Measurements from ENCODE around the gene MOB3B. TPM values are rescaled to one million over a fixed set of nuclear protein-coding genes. Genes with fewer than 3 reads are reported as not detected.
"Not testable (repeated sequence)": the region's sequence is repeated elsewhere in the genome, so short reads cannot be mapped to it uniquely, and the experiment has no call there.

MOB3B gene
- total RNA-seq, 2 donors from 2014 or later = 0.11 to 0.59 TPM

DNA sequence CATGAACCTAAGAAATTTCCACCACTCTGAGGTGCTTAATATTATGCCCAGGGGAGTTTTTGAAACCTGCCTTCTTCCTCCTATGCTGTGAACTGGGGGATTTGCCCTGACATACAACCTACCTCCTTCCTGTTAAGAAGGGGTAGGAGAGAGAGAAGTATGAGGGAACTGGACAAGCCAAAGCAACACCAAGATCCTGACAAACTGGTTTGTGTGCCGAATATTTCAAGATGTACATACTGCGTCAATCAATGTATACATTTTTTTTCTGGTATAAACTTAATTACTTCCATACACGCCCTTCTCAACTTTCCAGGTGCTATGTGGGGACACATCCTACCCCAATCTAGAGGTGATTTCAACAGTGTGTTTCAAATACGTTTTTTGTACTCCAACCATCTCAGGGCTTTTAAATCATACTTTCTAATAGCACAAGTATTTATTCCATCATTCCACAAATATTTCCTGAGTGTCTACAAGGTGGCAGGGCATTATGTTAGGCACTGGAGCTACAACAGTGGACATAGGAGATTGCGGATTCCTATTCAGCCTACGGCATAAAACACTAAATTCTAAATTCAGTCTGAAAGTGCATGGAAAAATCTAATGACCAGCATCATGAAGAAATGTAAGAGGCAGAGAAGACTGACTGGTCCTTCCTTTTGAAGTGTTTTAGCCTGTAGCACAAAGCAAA, 75.6 kb downstream of the MOB3B start:
- Mint-ChIP-seq H3K27me3 (peaks cover 2 to 9% of the 10 kb centered on the region in 2 donors), H3K9me3 (peaks cover 6% of the 10 kb centered on the region), H3K27ac (no peak overlapping the region), H3K36me3 (no peaks in the 10 kb centered on the region), H3K4me3 (no peak overlapping the region), H3K4me1 (ENCODE audit: low read depth in 2 of 2) (no peaks in the 10 kb centered on the region)
- ATAC-seq = no peak
- DNase-seq (ENCODE audit: low spot score) = no peak

- peaks cover 6% of the 10 kb centered on the region for H3K9me3 Mint-ChIP-seq
- H3K27me3 Mint-ChIP-seq = peaks cover 2 to 8% of the 10 kb centered on the region in 2 donors
- no peak overlapping the region for H3K4me3 Mint-ChIP-seq
- H3K27ac Mint-ChIP-seq = no peak overlapping the region
- H3K4me1 Mint-ChIP-seq (ENCODE audit: low read depth in 2 of 2) = no peaks in the 10 kb centered on the region
- no peak for ATAC-seq
- DNase-seq (ENCODE audit: low spot score) = no peak
- H3K36me3 Mint-ChIP-seq = no peaks in the 10 kb centered on the region
These were observed 78.3 kb downstream of the MOB3B start for GRCh38 chr9:27451207-27451797.

DNA sequence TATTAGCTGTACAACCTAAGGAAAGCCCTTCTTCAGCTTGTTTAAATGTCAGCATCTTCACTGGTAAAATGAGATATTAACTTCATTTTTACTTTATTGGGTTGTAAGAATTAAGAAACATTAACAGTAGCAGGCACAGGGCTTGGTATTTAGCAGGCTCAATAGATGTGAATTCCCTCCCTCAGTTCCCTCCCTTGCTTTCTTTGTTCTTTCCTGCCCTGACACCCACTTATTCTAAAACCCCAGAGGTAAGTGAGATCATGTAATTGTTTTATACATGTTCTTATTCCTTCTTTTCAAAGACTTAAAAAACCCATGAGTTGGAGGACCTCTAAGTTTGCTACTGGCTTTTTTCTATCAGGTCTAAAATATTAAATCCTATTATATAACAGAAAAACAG, 78.9 kb downstream of the MOB3B start:
- H3K9me3 Mint-ChIP-seq = peaks cover 3% of the 10 kb centered on the region
- H3K4me1 Mint-ChIP-seq (ENCODE audit: low read depth in 2 of 2) = no peaks in the 10 kb centered on the region
- peaks cover 0 to 8% of the 10 kb centered on the region in 2 donors for H3K27me3 Mint-ChIP-seq
- no peak overlapping the region for H3K4me3 Mint-ChIP-seq
- DNase-seq (ENCODE audit: low spot score) = no peak
- H3K36me3 Mint-ChIP-seq = no peaks in the 10 kb centered on the region
- no peak overlapping the region for H3K27ac Mint-ChIP-seq
- no peak for ATAC-seq

DNA sequence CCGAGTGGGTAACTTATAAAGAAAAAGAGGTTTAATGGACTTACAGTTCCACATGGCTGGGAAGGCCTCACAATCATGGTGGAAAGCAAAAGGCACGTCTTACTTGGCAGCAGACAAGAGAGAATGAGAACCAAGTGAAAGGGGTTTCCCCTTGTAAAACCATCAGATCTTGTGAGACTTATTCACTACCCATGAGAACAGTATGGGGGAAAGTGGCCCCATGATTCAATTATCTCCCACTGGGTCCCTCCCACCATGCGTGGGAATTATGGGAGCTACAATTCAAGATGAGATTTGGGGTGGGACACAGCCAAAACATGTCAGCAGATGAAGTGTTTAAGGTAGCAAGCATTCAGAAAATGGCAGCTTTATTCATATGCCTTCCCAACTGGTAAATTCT, 81.3 kb downstream of the MOB3B start:
- not testable (repeated sequence) for H3K9me3 Mint-ChIP-seq; H3K4me1 Mint-ChIP-seq (ENCODE audit: low read depth in 2 of 2); DNase-seq (ENCODE audit: low spot score); H3K36me3 Mint-ChIP-seq; H3K27ac Mint-ChIP-seq; ATAC-seq; H3K4me3 Mint-ChIP-seq
- H3K27me3 Mint-ChIP-seq = peaks cover 0 to 14% of the 10 kb centered on the region in 2 donors

GRCh38 chr9:27447031-27447683, 82.5 kb downstream of the MOB3B start:
- no peak for DNase-seq (ENCODE audit: low spot score)
- H3K4me3 Mint-ChIP-seq = no peak overlapping the region
- H3K27me3 Mint-ChIP-seq = peaks cover 0 to 17% of the 10 kb centered on the region in 2 donors
- peaks cover 3% of the 10 kb centered on the region for H3K9me3 Mint-ChIP-seq
- no peaks in the 10 kb centered on the region for H3K4me1 Mint-ChIP-seq (ENCODE audit: low read depth in 2 of 2)
- no peak overlapping the region for H3K27ac Mint-ChIP-seq
- no peaks in the 10 kb centered on the region for H3K36me3 Mint-ChIP-seq
- no peak for ATAC-seq

GRCh38 chr9:27445688-27446087, 83.9 kb downstream of the MOB3B start:
- DNase-seq (ENCODE audit: low spot score) = no peak

DNA sequence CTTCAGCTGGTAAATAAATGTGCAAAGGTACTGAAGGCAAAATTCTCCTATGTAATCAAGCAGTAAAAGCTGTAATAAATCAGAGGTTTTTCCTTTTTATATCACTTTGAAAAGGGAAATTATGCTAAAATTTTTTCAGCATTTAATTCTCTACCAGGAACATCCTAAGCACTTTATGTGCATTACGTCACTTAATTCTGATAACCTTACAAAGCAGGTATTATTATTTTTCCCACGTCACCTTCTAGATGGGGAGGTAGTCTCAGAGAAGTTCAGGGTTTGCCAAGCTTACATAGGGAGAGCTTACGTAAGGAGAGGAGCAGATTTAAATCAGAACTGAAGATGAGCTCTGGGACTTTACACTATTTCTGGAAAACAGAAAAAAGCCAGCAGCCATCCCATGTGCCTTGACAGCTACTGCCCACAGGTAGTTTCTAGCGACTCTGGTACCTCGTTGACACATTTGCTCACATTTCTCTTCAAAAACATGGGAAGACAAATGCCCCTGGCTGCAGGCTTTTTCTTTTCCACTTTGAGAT, 84.5 kb downstream of the MOB3B start:
- no peak for DNase-seq (ENCODE audit: low spot score)
- no peak overlapping the region for H3K27ac Mint-ChIP-seq
- peaks cover 0 to 4% of the 10 kb centered on the region in 2 donors for H3K4me1 Mint-ChIP-seq (ENCODE audit: low read depth in 2 of 2)
- peaks cover 3% of the 10 kb centered on the region for H3K9me3 Mint-ChIP-seq
- no peaks in the 10 kb centered on the region for H3K36me3 Mint-ChIP-seq
- peaks cover 0 to 9% of the 10 kb centered on the region in 2 donors for H3K27me3 Mint-ChIP-seq
- ATAC-seq = no peak
- no peak overlapping the region for H3K4me3 Mint-ChIP-seq

More at GRCh38 chr9:27445688-27446087, 83.9 kb downstream of the MOB3B start:
- Mint-ChIP-seq H3K27me3 (peaks cover 0 to 9% of the 10 kb centered on the region in 2 donors), H3K4me3 (no peak overlapping the region), H3K4me1 (ENCODE audit: low read depth in 2 of 2) (peaks cover 0 to 4% of the 10 kb centered on the region in 2 donors), H3K36me3 (no peaks in the 10 kb centered on the region), H3K27ac (no peak overlapping the region), H3K9me3 (peaks cover 3% of the 10 kb centered on the region)
- ATAC-seq = no peak

- H3K36me3 Mint-ChIP-seq = no peaks in the 10 kb centered on the region
- peaks cover 0 to 9% of the 10 kb centered on the region in 2 donors for H3K27me3 Mint-ChIP-seq
- ATAC-seq (no peak), DNase-seq (ENCODE audit: low spot score) (no peak)
- H3K4me1 Mint-ChIP-seq (ENCODE audit: low read depth in 2 of 2) = peaks cover 0 to 4% of the 10 kb centered on the region in 2 donors
- no peak overlapping the region for H3K27ac Mint-ChIP-seq
- peaks cover 3% of the 10 kb centered on the region for H3K9me3 Mint-ChIP-seq
- H3K4me3 Mint-ChIP-seq = no peak overlapping the region
These were observed 87.2 kb downstream of the MOB3B start for GRCh38 chr9:27442464-27442863.

GRCh38 chr9:27441741-27442070, 87.9 kb downstream of the MOB3B start:
- no peak overlapping the region for H3K4me3 Mint-ChIP-seq
- peaks cover 0 to 4% of the 10 kb centered on the region in 2 donors for H3K4me1 Mint-ChIP-seq (ENCODE audit: low read depth in 2 of 2)
- peak; percentile 43 to 56 for ATAC-seq
- H3K27me3 Mint-ChIP-seq = peaks cover 0 to 9% of the 10 kb centered on the region in 2 donors
- H3K27ac Mint-ChIP-seq = no peak overlapping the region
- peaks cover 3% of the 10 kb centered on the region for H3K9me3 Mint-ChIP-seq
- no peaks in the 10 kb centered on the region for H3K36me3 Mint-ChIP-seq
- DNase-seq (ENCODE audit: low spot score) = no peak

DNA sequence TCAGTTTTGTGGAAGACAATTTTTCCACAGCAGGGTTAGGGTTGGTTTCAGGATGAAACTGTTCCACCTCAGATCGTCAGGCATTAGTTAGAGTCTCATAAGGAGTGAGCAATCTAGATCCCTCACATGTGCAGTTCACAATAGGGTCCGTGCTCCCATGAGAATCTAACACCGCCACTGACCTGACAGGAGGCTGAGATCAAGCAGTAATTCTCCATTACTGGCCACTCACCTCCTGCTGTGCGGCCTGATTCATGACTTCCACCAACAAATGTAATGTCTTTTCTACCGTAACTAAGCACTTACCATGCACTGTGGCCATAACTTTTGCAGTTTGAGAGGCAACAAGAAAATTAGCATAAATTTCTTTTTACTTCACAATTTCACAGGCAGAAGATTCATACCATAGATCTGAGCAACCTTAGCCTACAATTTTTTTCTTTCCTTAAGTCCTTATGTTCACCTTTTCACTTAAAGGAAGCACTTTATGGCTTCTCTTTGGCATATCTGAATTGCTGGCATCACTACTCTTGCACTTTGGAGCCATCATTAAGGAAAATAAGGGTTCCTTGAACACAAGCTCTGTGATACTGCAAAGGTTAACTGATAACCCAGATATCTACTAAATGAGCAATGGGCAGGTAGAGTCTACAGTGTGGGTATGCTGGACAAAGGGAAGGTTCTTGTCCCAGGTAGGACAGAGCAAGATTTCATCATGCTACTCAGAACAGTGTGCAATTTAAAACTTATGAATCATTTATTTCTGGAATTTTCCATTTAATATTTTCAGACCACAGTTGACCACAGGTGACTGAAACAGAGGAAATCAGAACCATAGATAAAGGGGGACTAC, 88.5 kb downstream of the MOB3B start:
- Mint-ChIP-seq H3K36me3 (no peaks in the 10 kb centered on the region), H3K4me1 (ENCODE audit: low read depth in 2 of 2) (peaks cover 0 to 4% of the 10 kb centered on the region in 2 donors), H3K9me3 (peaks cover 3% of the 10 kb centered on the region), H3K27ac (no peak overlapping the region), H3K4me3 (no peak overlapping the region), H3K27me3 (peaks cover 0 to 9% of the 10 kb centered on the region in 2 donors)
- ATAC-seq (peak in 1 of 2 donors; percentile 24), DNase-seq (ENCODE audit: low spot score) (no peak)

- H3K27ac Mint-ChIP-seq = no peak overlapping the region
- DNase-seq (ENCODE audit: low spot score) (no peak), ATAC-seq (no peak)
- H3K4me1 Mint-ChIP-seq (ENCODE audit: low read depth in 2 of 2) = peaks cover 0 to 4% of the 10 kb centered on the region in 2 donors
- no peak overlapping the region for H3K4me3 Mint-ChIP-seq
- H3K36me3 Mint-ChIP-seq = no peaks in the 10 kb centered on the region
- H3K27me3 Mint-ChIP-seq = peaks cover 2 to 15% of the 10 kb centered on the region in 2 donors
- H3K9me3 Mint-ChIP-seq = peaks cover 5% of the 10 kb centered on the region
These were observed 91.1 kb downstream of the MOB3B start for GRCh38 chr9:27438522-27438921.

GRCh38 chr9:27437652-27438373, 91.8 kb downstream of the MOB3B start:
- ATAC-seq (no peak), DNase-seq (ENCODE audit: low spot score) (no peak)
- no peaks in the 10 kb centered on the region for H3K36me3 Mint-ChIP-seq
- peaks cover 5% of the 10 kb centered on the region for H3K9me3 Mint-ChIP-seq
- no peak overlapping the region for H3K27ac Mint-ChIP-seq
- H3K27me3 Mint-ChIP-seq = peaks cover 2 to 11% of the 10 kb centered on the region in 2 donors
- peaks cover 0 to 4% of the 10 kb centered on the region in 2 donors for H3K4me1 Mint-ChIP-seq (ENCODE audit: low read depth in 2 of 2)
- no peak overlapping the region for H3K4me3 Mint-ChIP-seq

DNA sequence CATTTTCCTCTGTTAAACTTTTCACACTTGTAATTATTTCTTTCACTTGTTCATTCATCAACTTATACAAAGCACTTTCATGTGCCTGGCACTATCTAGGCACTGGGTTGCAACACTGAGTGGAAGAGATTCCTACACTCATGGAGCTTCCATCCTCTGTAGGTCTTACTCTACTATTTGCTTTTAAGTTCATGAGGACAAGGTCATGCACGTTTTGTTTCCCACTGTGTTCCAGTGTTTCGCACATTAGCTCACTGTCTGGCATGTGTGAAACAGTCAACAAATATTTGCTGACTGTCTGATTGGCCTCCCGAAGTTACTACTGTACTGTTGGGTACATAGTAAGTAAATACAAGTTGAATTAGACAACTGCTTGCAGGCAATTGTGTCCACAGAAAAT, 93.4 kb downstream of the MOB3B start:
- Mint-ChIP-seq H3K4me3 (no peak overlapping the region), H3K27me3 (peaks cover 5 to 11% of the 10 kb centered on the region in 2 donors), H3K36me3 (no peaks in the 10 kb centered on the region), H3K9me3 (peaks cover 5% of the 10 kb centered on the region), H3K4me1 (ENCODE audit: low read depth in 2 of 2) (peaks cover 0 to 3% of the 10 kb centered on the region in 2 donors), H3K27ac (no peak overlapping the region)
- no peak for DNase-seq (ENCODE audit: low spot score)
- ATAC-seq = no peak

Data from natural killer cell treated with Interleukin-12 subunit alpha and Interleukin-12 subunit beta and Interleukin-15 and Interleukin-18, amount 100 ng/mL, for 72 hours (primary cell).